Hepatocyte (in vitro differentiated cells): ENCODE results near the gene REV1.

ENCODE experiments used
- CTCF ChIP-seq: fragments of 200-600 bp; sonication (generic); IDR thresholded peaks from 2 replicates; pipeline ENCODE4 v1.5.1; 2016; ENCODE audit warnings: antibody characterized with exemption, mild to moderate bottlenecking; ENCODE audit not compliant: poor library complexity
- EZH2phosphoT487 ChIP-seq: fragments of 200-600 bp; sonication (generic); IDR thresholded peaks from one replicate; pipeline ENCODE4 v1.6.1; 2018; ENCODE audit warnings: antibody characterized with exemption, mild to moderate bottlenecking, low read depth, moderate library complexity; ENCODE audit not compliant: unreplicated experiment, severe bottlenecking

GRCh38 chr2:99492721-99493120 is 2.9 kb upstream of the REV1 start:
- no peak for TF ChIP-seq CTCF
- TF ChIP-seq EZH2phosphoT487: no peak
